ENCODE data around the gene PLOD3. TPM values are rescaled to one million over a fixed set of nuclear protein-coding genes. Genes with fewer than 3 reads are reported as not detected.

Gene PLOD3
- total RNA-seq, 1 experiment from 2014 or later, result 48.3 TPM

DNA sequence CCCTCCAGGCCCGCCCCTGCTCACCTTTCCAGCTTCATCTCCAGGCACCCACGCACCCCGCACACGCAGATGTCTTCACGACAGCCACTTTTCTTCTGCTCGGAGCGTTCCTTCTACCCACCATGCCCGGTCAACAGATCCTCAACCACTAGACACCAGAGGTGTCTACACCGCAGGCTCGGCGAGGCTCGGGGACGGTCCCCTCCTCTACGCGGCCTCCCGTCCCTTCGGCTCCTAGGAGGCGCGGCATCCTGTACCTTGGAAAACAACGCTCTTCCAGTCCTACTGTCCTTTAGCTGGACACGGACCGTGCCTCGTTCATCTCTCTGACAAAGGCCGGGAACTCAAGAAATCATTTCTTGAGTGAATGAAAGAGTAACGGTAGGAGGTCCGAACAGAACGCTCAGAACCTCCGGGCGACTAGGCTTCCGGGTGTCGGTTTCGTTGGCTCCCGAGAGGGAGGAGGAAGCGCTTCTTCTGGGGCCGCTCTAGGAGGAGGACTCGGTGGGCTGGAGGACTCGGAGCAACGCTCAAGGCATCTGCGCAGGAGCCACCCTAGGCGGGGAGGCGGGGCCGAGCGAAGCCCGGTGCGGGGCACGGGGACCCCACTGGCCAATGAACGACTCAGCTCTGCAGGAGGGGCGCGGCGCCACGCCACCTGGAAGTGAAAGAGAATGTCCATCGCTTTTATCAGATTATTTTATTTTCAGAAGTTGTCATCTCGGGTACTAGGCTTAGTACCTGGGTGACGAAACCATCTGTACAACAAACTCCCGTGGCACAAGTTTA lies 34.7 kb upstream of the PLOD3 start (continued):
- TF ChIP-seq PRRX2 (CRISPR knock-in tag; IDR thresholded peaks at IDR 0.05), result no peak
- TF ChIP-seq, protein P1, sequence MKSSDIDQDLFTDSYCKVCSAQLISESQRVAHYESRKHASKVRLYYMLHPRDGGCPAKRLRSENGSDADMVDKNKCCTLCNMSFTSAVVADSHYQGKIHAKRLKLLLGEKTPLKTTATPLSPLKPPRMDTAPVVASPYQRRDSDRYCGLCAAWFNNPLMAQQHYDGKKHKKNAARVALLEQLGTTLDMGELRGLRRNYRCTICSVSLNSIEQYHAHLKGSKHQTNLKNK (CRISPR knock-in tag; IDR thresholded peaks at IDR 0.05), result no peak
- TF ChIP-seq ZNF396 (CRISPR knock-in tag; IDR thresholded peaks at IDR 0.05; ENCODE audit: borderline replicate concordance), result no peak
- TF ChIP-seq ZNF219 (CRISPR knock-in tag; IDR thresholded peaks at IDR 0.05; ENCODE audit: borderline replicate concordance), result no peak
- TF ChIP-seq, protein P2, sequence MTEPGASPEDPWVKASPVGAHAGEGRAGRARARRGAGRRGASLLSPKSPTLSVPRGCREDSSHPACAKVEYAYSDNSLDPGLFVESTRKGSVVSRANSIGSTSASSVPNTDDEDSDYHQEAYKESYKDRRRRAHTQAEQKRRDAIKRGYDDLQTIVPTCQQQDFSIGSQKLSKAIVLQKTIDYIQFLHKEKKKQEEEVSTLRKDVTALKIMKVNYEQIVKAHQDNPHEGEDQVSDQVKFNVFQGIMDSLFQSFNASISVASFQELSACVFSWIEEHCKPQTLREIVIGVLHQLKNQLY (CRISPR knock-in tag; IDR thresholded peaks at IDR 0.05), result no peak
- no peak for TF ChIP-seq HMGXB4 (CRISPR knock-in tag; IDR thresholded peaks at IDR 0.05)

- Mint-ChIP-seq H3K4me3 (peak overlapping the region; percentile 100), H3K4me1 (peaks cover 18% of the 10 kb centered on the region), H3K36me3 (peaks cover 20% of the 10 kb centered on the region), H3K27me3 (ENCODE audit: low read depth) (no peaks in the 10 kb centered on the region; the same call in 1 of the 2 replicates), H3K27ac (no peak overlapping the region), H3K9me3 (no peaks in the 10 kb centered on the region)
- ATAC-seq (no peak), DNase-seq (ENCODE audit: low spot score) (no peak)
- ChIA-PET POLR2A (no interaction called here), CTCF (no interaction called here)
- no peak for TF ChIP-seq HMGA2 (CRISPR knock-in tag; IDR thresholded peaks at IDR 0.05)
- TF ChIP-seq ZNF671 (CRISPR knock-in tag; IDR thresholded peaks at IDR 0.05), result no peak
- TF ChIP-seq, protein P1 (CRISPR knock-in tag; IDR thresholded peaks at IDR 0.05), result no peak
- TF ChIP-seq JAZF1 (CRISPR knock-in tag; IDR thresholded peaks at IDR 0.05), result no peak
- TF ChIP-seq STAT6 (CRISPR knock-in tag; conservative IDR thresholded peaks at IDR 0.05; ENCODE audit: low read depth), result no peak
- no peak for TF ChIP-seq TP53 (CRISPR knock-in tag; IDR thresholded peaks at IDR 0.05)
- no peak for TF ChIP-seq IRF1 (CRISPR knock-in tag; IDR thresholded peaks at IDR 0.05)
- TF ChIP-seq, protein P3, sequence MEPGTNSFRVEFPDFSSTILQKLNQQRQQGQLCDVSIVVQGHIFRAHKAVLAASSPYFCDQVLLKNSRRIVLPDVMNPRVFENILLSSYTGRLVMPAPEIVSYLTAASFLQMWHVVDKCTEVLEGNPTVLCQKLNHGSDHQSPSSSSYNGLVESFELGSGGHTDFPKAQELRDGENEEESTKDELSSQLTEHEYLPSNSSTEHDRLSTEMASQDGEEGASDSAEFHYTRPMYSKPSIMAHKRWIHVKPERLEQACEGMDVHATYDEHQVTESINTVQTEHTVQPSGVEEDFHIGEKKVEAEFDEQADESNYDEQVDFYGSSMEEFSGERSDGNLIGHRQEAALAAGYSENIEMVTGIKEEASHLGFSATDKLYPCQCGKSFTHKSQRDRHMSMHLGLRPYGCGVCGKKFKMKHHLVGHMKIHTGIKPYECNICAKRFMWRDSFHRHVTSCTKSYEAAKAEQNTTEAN (CRISPR knock-in tag; IDR thresholded peaks at IDR 0.05), result no peak
- TF ChIP-seq CREB1 (CRISPR knock-in tag; IDR thresholded peaks at IDR 0.05), result no peak
- TF ChIP-seq EMX1 (CRISPR knock-in tag; IDR thresholded peaks at IDR 0.05), result no peak
- no peak for TF ChIP-seq NFATC4 (CRISPR knock-in tag; IDR thresholded peaks at IDR 0.05)
- TF ChIP-seq TEAD4 (CRISPR knock-in tag; IDR thresholded peaks at IDR 0.05), result no peak
Measured at GRCh38 chr7:101250324-101250723, 32.9 kb upstream of the PLOD3 start.

All from WTC11 (cell line).